ENCODE measurements around the gene B3GNT2. TPM values are rescaled to one million over a fixed set of nuclear protein-coding genes. Genes with fewer than 3 reads are reported as not detected.

The B3GNT2 gene
- total and polyA plus RNA-seq, 2 experiments from 2014 or later: 35.5 to 70.4 TPM

DNA sequence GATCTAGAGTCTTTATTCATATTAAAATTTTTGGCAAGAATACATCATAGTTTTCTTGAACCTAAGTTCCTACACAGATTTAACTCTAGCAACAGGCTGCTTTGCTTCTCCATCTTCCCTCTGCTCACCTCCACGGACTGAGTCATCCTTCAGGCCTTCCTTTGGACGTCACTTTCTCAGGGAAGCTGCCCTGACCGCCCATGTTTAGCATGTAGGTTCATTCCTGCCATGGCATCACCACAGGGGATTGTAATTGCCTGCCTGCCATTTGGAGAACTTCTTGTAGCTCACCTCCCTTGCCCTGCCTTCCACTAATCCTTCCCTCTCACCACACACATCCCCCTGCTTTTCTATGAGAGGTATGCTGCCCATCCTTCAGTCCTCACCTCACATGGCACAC lies 43.9 kb upstream of the B3GNT2 start:
- peak overlapping the region; percentile 36; the same call in 1 of the 2 replicates for H3K27ac ChIP-seq (ENCODE audit: low read depth)
- DNase-seq (ENCODE audit: low spot score) (no peak), ATAC-seq (no peak)

More for the DNA sequence above, 43.9 kb upstream of the B3GNT2 start:
- Histone ChIP-seq H2AFZ (no peak overlapping the region), H3K9me2 (ENCODE audit: insufficient read depth) (no peaks in the 10 kb centered on the region), H3K4me2 (0 out of 2 replicates have a peak overlapping the region, but pooled peaks have one; percentile 49), H3K4me3 (no peak overlapping the region), H3K27me3 (ENCODE audit: insufficient read depth) (no peaks in the 10 kb centered on the region), H3F3A (replicated peaks; ENCODE audit: low read depth) (0 out of 2 replicates have a peak, but pooled peaks cover 4% of the 10 kb centered on the region), H4K20me1 (replicated peaks; ENCODE audit: insufficient read depth) (no peaks in the 10 kb centered on the region), H3K36me3 (ENCODE audit: insufficient read depth) (no peaks in the 10 kb centered on the region), H3K79me2 (replicated peaks; ENCODE audit: insufficient read depth) (no peaks in the 10 kb centered on the region), H3K4me1 (ENCODE audit: insufficient read depth) (peaks cover 25% of the 10 kb centered on the region)
- TF ChIP-seq STAT1 (IDR thresholded peaks at IDR 0.05; ENCODE audit: unreplicated experiment) (no peak), JUNB (IDR thresholded peaks at IDR 0.05; ENCODE audit: unreplicated experiment) (no peak), CREB1 (CRISPR knock-in tag; IDR thresholded peaks at IDR 0.05; ENCODE audit: low read depth) (no peak), EZH2 (IDR thresholded peaks at IDR 0.05; ENCODE audit: low read depth, unreplicated experiment) (no peak), ZNF331 (CRISPR knock-in tag; IDR thresholded peaks at IDR 0.05; ENCODE audit: low read depth) (no peak), POLR2AphosphoS5 (IDR thresholded peaks at IDR 0.05; ENCODE audit: low read depth) (no peak), NANOG (IDR thresholded peaks at IDR 0.05; ENCODE audit: borderline replicate concordance) (no peak), EZH2phosphoT487 (IDR thresholded peaks at IDR 0.05; ENCODE audit: unreplicated experiment) (no peak), ZNF114 (CRISPR knock-in tag; IDR thresholded peaks at IDR 0.05) (no peak)
- TF ChIP-seq, protein P1, sequence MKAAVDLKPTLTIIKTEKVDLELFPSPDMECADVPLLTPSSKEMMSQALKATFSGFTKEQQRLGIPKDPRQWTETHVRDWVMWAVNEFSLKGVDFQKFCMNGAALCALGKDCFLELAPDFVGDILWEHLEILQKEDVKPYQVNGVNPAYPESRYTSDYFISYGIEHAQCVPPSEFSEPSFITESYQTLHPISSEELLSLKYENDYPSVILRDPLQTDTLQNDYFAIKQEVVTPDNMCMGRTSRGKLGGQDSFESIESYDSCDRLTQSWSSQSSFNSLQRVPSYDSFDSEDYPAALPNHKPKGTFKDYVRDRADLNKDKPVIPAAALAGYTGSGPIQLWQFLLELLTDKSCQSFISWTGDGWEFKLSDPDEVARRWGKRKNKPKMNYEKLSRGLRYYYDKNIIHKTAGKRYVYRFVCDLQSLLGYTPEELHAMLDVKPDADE (IDR thresholded peaks at IDR 0.05): no peak
- TF ChIP-seq, protein P2, sequence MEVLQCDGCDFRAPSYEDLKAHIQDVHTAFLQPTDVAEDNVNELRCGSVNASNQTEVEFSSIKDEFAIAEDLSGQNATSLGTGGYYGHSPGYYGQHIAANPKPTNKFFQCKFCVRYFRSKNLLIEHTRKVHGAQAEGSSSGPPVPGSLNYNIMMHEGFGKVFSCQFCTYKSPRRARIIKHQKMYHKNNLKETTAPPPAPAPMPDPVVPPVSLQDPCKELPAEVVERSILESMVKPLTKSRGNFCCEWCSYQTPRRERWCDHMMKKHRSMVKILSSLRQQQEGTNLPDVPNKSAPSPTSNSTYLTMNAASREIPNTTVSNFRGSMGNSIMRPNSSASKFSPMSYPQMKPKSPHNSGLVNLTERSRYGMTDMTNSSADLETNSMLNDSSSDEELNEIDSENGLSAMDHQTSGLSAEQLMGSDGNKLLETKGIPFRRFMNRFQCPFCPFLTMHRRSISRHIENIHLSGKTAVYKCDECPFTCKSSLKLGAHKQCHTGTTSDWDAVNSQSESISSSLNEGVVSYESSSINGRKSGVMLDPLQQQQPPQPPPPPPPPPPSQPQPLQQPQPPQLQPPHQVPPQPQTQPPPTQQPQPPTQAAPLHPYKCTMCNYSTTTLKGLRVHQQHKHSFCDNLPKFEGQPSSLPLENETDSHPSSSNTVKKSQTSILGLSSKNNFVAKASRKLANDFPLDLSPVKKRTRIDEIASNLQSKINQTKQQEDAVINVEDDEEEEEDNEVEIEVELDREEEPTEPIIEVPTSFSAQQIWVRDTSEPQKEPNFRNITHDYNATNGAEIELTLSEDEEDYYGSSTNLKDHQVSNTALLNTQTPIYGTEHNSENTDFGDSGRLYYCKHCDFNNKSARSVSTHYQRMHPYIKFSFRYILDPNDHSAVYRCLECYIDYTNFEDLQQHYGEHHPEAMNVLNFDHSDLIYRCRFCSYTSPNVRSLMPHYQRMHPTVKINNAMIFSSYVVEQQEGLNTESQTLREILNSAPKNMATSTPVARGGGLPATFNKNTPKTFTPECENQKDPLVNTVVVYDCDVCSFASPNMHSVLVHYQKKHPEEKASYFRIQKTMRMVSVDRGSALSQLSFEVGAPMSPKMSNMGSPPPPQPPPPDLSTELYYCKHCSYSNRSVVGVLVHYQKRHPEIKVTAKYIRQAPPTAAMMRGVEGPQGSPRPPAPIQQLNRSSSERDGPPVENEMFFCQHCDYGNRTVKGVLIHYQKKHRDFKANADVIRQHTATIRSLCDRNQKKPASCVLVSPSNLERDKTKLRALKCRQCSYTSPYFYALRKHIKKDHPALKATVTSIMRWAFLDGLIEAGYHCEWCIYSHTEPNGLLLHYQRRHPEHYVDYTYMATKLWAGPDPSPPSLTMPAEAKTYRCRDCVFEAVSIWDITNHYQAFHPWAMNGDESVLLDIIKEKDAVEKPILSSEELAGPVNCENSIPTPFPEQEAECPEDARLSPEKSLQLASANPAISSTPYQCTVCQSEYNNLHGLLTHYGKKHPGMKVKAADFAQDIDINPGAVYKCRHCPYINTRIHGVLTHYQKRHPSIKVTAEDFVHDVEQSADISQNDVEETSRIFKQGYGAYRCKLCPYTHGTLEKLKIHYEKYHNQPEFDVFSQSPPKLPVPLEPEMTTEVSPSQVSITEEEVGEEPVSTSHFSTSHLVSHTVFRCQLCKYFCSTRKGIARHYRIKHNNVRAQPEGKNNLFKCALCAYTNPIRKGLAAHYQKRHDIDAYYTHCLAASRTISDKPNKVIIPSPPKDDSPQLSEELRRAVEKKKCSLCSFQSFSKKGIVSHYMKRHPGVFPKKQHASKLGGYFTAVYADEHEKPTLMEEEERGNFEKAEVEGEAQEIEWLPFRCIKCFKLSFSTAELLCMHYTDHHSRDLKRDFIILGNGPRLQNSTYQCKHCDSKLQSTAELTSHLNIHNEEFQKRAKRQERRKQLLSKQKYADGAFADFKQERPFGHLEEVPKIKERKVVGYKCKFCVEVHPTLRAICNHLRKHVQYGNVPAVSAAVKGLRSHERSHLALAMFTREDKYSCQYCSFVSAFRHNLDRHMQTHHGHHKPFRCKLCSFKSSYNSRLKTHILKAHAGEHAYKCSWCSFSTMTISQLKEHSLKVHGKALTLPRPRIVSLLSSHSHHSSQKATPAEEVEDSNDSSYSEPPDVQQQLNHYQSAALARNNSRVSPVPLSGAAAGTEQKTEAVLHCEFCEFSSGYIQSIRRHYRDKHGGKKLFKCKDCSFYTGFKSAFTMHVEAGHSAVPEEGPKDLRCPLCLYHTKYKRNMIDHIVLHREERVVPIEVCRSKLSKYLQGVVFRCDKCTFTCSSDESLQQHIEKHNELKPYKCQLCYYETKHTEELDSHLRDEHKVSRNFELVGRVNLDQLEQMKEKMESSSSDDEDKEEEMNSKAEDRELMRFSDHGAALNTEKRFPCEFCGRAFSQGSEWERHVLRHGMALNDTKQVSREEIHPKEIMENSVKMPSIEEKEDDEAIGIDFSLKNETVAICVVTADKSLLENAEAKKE (CRISPR knock-in tag; IDR thresholded peaks at IDR 0.05): no peak
- TF ChIP-seq, protein P3, sequence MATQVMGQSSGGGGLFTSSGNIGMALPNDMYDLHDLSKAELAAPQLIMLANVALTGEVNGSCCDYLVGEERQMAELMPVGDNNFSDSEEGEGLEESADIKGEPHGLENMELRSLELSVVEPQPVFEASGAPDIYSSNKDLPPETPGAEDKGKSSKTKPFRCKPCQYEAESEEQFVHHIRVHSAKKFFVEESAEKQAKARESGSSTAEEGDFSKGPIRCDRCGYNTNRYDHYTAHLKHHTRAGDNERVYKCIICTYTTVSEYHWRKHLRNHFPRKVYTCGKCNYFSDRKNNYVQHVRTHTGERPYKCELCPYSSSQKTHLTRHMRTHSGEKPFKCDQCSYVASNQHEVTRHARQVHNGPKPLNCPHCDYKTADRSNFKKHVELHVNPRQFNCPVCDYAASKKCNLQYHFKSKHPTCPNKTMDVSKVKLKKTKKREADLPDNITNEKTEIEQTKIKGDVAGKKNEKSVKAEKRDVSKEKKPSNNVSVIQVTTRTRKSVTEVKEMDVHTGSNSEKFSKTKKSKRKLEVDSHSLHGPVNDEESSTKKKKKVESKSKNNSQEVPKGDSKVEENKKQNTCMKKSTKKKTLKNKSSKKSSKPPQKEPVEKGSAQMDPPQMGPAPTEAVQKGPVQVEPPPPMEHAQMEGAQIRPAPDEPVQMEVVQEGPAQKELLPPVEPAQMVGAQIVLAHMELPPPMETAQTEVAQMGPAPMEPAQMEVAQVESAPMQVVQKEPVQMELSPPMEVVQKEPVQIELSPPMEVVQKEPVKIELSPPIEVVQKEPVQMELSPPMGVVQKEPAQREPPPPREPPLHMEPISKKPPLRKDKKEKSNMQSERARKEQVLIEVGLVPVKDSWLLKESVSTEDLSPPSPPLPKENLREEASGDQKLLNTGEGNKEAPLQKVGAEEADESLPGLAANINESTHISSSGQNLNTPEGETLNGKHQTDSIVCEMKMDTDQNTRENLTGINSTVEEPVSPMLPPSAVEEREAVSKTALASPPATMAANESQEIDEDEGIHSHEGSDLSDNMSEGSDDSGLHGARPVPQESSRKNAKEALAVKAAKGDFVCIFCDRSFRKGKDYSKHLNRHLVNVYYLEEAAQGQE (IDR thresholded peaks at IDR 0.05; ENCODE audit: unreplicated experiment): no peak
- TF ChIP-seq, protein P4, sequence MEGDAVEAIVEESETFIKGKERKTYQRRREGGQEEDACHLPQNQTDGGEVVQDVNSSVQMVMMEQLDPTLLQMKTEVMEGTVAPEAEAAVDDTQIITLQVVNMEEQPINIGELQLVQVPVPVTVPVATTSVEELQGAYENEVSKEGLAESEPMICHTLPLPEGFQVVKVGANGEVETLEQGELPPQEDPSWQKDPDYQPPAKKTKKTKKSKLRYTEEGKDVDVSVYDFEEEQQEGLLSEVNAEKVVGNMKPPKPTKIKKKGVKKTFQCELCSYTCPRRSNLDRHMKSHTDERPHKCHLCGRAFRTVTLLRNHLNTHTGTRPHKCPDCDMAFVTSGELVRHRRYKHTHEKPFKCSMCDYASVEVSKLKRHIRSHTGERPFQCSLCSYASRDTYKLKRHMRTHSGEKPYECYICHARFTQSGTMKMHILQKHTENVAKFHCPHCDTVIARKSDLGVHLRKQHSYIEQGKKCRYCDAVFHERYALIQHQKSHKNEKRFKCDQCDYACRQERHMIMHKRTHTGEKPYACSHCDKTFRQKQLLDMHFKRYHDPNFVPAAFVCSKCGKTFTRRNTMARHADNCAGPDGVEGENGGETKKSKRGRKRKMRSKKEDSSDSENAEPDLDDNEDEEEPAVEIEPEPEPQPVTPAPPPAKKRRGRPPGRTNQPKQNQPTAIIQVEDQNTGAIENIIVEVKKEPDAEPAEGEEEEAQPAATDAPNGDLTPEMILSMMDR (conservative IDR thresholded peaks at IDR 0.05; ENCODE audit: low read depth in 2 of 2): no peak
- Mint-ChIP-seq H3K27ac (no peak overlapping the region; the same call in 1 of the 2 replicates), H3K36me3 (ENCODE audit: low read depth) (no peaks in the 10 kb centered on the region; the same call in 2 of the 3 replicates), H3K4me1 (peaks cover 19% of the 10 kb centered on the region), H3K4me3 (no peak overlapping the region; the same call in 2 of the 3 replicates), H3K27me3 (ENCODE audit: insufficient read depth, low read depth, poor library complexity) (peaks cover 7% of the 10 kb centered on the region), H3K9me3 (peaks cover 8% of the 10 kb centered on the region; the same call in 2 of the 3 replicates)
